Retinal pigment epithelial cell (primary cell): ENCODE data around the gene SLC9A8.

ENCODE experiments used
- DNase-seq: peaks from one replicate; pipeline ENCODE4 v3.0.0-alpha.2; 2010; ENCODE audit warnings: low read depth
- H3K4me3 ChIP-seq: 2 replicates; pipeline ENCODE4 v1.5.1; 2011; ENCODE audit warnings: mild to moderate bottlenecking, low read length, control low read depth, moderate library complexity
- CTCF ChIP-seq: conservative IDR thresholded peaks from 2 replicates; pipeline ENCODE4 v1.5.1; 2011; ENCODE audit warnings: low read depth, low read length, control low read depth, inconsistent platforms

Gene SLC9A8

GRCh38 chr20:49831022-49831769, 18.6 kb downstream of the SLC9A8 start:
- no peak for TF ChIP-seq CTCF
- H3K4me3 ChIP-seq = no peak overlapping the region
- no peak for DNase-seq

- no peak for DNase-seq
These were observed 19.4 kb downstream of the SLC9A8 start for GRCh38 chr20:49831770-49832631.

GRCh38 chr20:49832632-49833327, 20.2 kb downstream of the SLC9A8 start:
- TF ChIP-seq CTCF = no peak
- DNase-seq = no peak
- H3K4me3 ChIP-seq = no peak overlapping the region

More at GRCh38 chr20:49831770-49832631, 19.4 kb downstream of the SLC9A8 start:
- no peak for TF ChIP-seq CTCF
- no peak overlapping the region for H3K4me3 ChIP-seq

GRCh38 chr20:49833483-49833882, 20.9 kb downstream of the SLC9A8 start:
- DNase-seq = no peak
- H3K4me3 ChIP-seq = no peak overlapping the region
- no peak for TF ChIP-seq CTCF

- no peak overlapping the region for H3K4me3 ChIP-seq
- no peak for TF ChIP-seq CTCF
- no peak for DNase-seq
These were observed 22.4 kb downstream of the SLC9A8 start for GRCh38 chr20:49835031-49835430.

- no peak for TF ChIP-seq CTCF
- H3K4me3 ChIP-seq = no peak overlapping the region
- DNase-seq = no peak
These were observed 25.9 kb downstream of the SLC9A8 start for GRCh38 chr20:49838546-49838945.
